OCI-LY1 (cell line): ENCODE results near the gene DESI2.

ENCODE experiments used
- CTCF ChIP-seq: fragments of 200-600 bp; sonication (generic), shearing (Covaris generic); IDR thresholded peaks from 2 replicates; pipeline ENCODE4 v1.5.1; 2017; ENCODE audit warnings: mild to moderate bottlenecking, antibody characterized with exemption, low read length, moderate library complexity, mixed read lengths
- EZH2 ChIP-seq: fragments of 200-600 bp; sonication (generic), shearing (Covaris generic); IDR thresholded peaks from 2 replicates; pipeline ENCODE4 v1.8.0; 2017; ENCODE audit warnings: borderline replicate concordance, mixed run types, mild to moderate bottlenecking, antibody characterized with exemption, low read length, moderate library complexity, mixed read lengths

GRCh38 chr1:244645890-244646289 lies 7.0 kb upstream of the DESI2 start:
- no peak for TF ChIP-seq EZH2
- no peak for TF ChIP-seq CTCF
